Natural killer cell treated with Interleukin-12 subunit alpha and Interleukin-12 subunit beta and Interleukin-15 and Interleukin-18, amount 100 ng/mL, for 72 hours (primary cell): ENCODE results near the gene EBNA1BP2. TPM values are rescaled to one million over a fixed set of nuclear protein-coding genes. Genes with fewer than 3 reads are reported as not detected.
"Not testable (repeated sequence)": the region's sequence is repeated elsewhere in the genome, so short reads cannot be mapped to it uniquely, and the experiment has no call there.

Source experiments
- ATAC-seq, 2 donors: fragments of 150-1000 bp; cut with Tn5 transposase in 1 of 2; sonication (Bioruptor Pico), chemical (Tn5 transposase) in 1 of 2; 2 replicates each; pipeline ENCODE4 v1.10.0; 2021
- DNase-seq: peaks from one replicate; pipeline ENCODE4 v3.0.0; 2022; ENCODE audit warnings: low spot score
- H3K27ac Mint-ChIP-seq, 2 donors: 1 replicate in 1 of 2; 2 replicates in 1 of 2; pipeline ENCODE4 v1.8.0; 2022; ENCODE audit warnings: mixed read lengths in 2 of 2, mild to moderate bottlenecking in 1 of 2, moderate library complexity in 1 of 2
- H3K27me3 Mint-ChIP-seq, 2 donors: 1 replicate in 1 of 2; 2 replicates in 1 of 2; pipeline ENCODE4 v1.8.0; 2022; ENCODE audit warnings: mixed read lengths in 2 of 2
- H3K36me3 Mint-ChIP-seq: one replicate; pipeline ENCODE4 v1.8.0; 2022; ENCODE audit warnings: mixed read lengths
- H3K4me1 Mint-ChIP-seq, 2 donors: 1 replicate in 1 of 2; 2 replicates in 1 of 2; pipeline ENCODE4 v1.8.0; 2022; ENCODE audit warnings: low read depth in 2 of 2, mixed read lengths in 2 of 2, mild to moderate bottlenecking in 1 of 2
- H3K4me3 Mint-ChIP-seq: one replicate; pipeline ENCODE4 v1.8.0; 2022; ENCODE audit warnings: mixed read lengths
- H3K9me3 Mint-ChIP-seq: 2 replicates; pipeline ENCODE4 v1.8.0; 2022; ENCODE audit warnings: mixed read lengths
- total RNA-seq, 2 donors: library from RNA; stranded (reverse); gene quantifications; one replicate each; pipeline ENCODE4 v1.2.3, GENCODE V29; 2022

EBNA1BP2 gene
- total RNA-seq = 100 to 1,000 TPM in 1 of 2 donors, 10 to 100 TPM in 1; 76.4 to 152 TPM

GRCh38 chr1:43171876-43172526 lies at the start of gene EBNA1BP2, which contains the start of gene CFAP57:
TSS of gene EBNA1BP2 (minus strand) at chr1:43172290. CDS start at chr1:43172118, 172 bp downstream.
TSS of gene CFAP57 (plus strand) at chr1:43172330. CDS start at chr1:43172754, 424 bp downstream.
- Mint-ChIP-seq H3K27me3 (peaks cover 17 to 22% of the 10 kb centered on the region in 2 donors), H3K4me3 (peak within 1 kb of the TSS; percentile 100), H3K4me1 (peaks cover 20 to 23% of the 10 kb centered on the region in 2 donors), H3K9me3 (no peaks in the 10 kb centered on the region), H3K36me3 (peaks cover 25% of the 10 kb centered on the region), H3K27ac (peak within 1 kb of the TSS; percentile 89 to 91)
- ATAC-seq (peak; percentile 90 to 92), DNase-seq (peak; percentile 92)

DNA sequence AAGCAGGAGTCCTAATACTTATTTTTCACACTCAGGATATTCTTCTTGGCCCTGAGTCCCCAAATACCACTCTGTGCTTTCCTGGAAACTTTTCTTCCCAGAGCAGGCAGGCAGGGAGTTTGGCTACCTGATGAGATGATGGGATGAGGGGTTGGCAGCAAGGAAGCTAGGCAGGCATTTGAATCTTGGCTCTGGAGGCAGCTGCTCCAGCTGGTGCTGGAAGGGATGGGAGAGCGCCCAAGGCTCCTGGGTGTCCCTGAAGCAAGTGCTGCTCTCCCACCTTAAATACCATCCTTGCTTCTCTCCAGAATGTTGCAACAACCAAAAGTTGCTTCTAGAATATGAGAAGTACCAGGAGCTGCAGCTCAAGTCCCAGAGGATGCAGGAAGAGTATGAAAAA lies 49.7 kb upstream of the EBNA1BP2 start:
- Mint-ChIP-seq H3K27ac (no peak overlapping the region), H3K36me3 (no peaks in the 10 kb centered on the region), H3K4me1 (no peaks in the 10 kb centered on the region), H3K27me3 (peaks cover 9 to 17% of the 10 kb centered on the region in 2 donors), H3K9me3 (no peaks in the 10 kb centered on the region), H3K4me3 (no peak overlapping the region)
- ATAC-seq = no peak
- DNase-seq = no peak

GRCh38 chr1:43220905-43221778 lies 49.1 kb upstream of the EBNA1BP2 start:
- no peaks in the 10 kb centered on the region for H3K36me3 Mint-ChIP-seq
- H3K9me3 Mint-ChIP-seq = no peaks in the 10 kb centered on the region
- no peak for ATAC-seq
- H3K4me1 Mint-ChIP-seq = no peaks in the 10 kb centered on the region
- no peak for DNase-seq
- no peak overlapping the region for H3K27ac Mint-ChIP-seq
- H3K4me3 Mint-ChIP-seq = no peak overlapping the region
- H3K27me3 Mint-ChIP-seq = peaks cover 13 to 21% of the 10 kb centered on the region in 2 donors

DNA sequence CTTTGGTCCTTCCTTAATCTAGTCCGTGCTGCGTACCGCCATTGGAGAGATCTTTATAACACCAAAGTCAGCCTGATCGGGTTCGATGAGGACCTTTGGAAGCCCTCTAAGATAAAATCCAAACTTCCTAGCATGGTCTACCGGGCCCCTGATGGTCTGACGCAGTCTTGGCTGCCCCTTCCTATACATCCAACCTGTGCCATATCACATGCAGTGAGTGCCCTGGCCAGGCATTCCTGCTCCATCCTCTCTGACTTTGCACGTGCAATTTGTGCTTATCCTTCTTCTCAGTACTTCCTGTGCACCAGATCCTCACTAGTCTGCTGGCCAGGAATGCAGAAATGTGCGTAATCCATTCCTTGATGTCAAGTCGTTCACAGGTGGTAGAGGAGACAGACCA lies 45.7 kb upstream of the EBNA1BP2 start:
- H3K4me1 Mint-ChIP-seq = no peaks in the 10 kb centered on the region
- H3K36me3 Mint-ChIP-seq = no peaks in the 10 kb centered on the region

DNA sequence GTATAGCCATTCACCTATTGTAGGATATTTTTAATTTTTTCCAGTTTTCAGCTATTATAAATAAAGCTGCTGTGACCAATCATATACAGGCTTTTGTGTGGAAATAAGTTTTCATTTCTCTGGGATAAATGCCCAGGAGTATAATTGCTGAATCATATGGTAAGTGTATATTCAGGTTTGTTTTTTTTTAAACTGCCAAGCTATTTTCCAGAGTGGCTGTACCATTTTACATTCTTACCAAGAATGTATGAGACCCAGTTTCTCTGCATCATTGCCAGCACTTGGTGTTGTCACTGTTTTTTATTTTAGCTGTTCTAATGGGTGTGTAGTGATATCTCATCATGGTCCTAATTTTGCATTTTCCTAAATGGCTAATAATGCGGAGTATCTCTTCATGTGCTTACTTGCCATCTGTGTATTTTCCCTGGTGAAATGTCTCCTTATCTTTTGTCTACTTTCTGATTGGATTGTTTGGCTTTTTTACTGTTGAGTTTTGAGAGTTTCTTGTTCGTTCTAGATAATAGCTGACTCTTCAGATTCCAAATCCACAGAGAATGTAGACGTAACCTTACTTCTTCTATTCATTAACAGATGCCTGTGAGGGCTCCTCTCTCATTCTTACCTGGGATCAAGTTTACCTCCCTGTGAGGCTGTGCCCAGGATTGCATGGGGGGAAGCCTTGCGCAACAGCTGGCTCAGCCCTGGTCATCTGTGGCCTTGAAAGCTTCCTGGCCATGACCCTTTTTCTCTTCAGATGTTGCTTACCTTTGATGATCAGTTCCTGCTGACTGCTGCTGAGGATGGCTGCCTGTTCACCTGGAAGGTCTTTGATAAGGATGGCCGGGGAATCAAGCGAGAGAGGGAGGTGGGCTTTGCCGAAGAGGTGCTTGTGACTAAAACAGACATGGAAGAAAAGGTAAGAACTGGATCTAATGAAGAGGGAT lies 42.7 kb upstream of the EBNA1BP2 start:
- ATAC-seq (no peak), DNase-seq (no peak)
- Mint-ChIP-seq H3K36me3 (no peaks in the 10 kb centered on the region), H3K9me3 (no peaks in the 10 kb centered on the region), H3K4me1 (no peaks in the 10 kb centered on the region), H3K4me3 (no peak overlapping the region), H3K27me3 (peaks cover 19 to 37% of the 10 kb centered on the region in 2 donors), H3K27ac (no peak overlapping the region)

More for the DNA sequence above, 45.7 kb upstream of the EBNA1BP2 start:
- H3K27ac Mint-ChIP-seq = no peak overlapping the region
- ATAC-seq (no peak), DNase-seq (no peak)
- no peaks in the 10 kb centered on the region for H3K9me3 Mint-ChIP-seq
- peaks cover 16 to 43% of the 10 kb centered on the region in 2 donors for H3K27me3 Mint-ChIP-seq
- H3K4me3 Mint-ChIP-seq = no peak overlapping the region

GRCh38 chr1:43208277-43208676 lies 36.2 kb upstream of the EBNA1BP2 start:
- H3K9me3 Mint-ChIP-seq, H3K4me1 Mint-ChIP-seq, H3K27ac Mint-ChIP-seq, H3K4me3 Mint-ChIP-seq, DNase-seq, H3K36me3 Mint-ChIP-seq, ATAC-seq: not testable (repeated sequence)
- peaks cover 11 to 16% of the 10 kb centered on the region in 2 donors for H3K27me3 Mint-ChIP-seq

- H3K4me1 Mint-ChIP-seq = no peaks in the 10 kb centered on the region
- DNase-seq (no peak), ATAC-seq (no peak)
- H3K4me3 Mint-ChIP-seq = no peak overlapping the region
- H3K36me3 Mint-ChIP-seq = no peaks in the 10 kb centered on the region
- no peaks in the 10 kb centered on the region for H3K9me3 Mint-ChIP-seq
- peaks cover 7 to 16% of the 10 kb centered on the region in 2 donors for H3K27me3 Mint-ChIP-seq
- no peak overlapping the region for H3K27ac Mint-ChIP-seq
Measured at GRCh38 chr1:43207229-43207853, 35.3 kb upstream of the EBNA1BP2 start.

DNA sequence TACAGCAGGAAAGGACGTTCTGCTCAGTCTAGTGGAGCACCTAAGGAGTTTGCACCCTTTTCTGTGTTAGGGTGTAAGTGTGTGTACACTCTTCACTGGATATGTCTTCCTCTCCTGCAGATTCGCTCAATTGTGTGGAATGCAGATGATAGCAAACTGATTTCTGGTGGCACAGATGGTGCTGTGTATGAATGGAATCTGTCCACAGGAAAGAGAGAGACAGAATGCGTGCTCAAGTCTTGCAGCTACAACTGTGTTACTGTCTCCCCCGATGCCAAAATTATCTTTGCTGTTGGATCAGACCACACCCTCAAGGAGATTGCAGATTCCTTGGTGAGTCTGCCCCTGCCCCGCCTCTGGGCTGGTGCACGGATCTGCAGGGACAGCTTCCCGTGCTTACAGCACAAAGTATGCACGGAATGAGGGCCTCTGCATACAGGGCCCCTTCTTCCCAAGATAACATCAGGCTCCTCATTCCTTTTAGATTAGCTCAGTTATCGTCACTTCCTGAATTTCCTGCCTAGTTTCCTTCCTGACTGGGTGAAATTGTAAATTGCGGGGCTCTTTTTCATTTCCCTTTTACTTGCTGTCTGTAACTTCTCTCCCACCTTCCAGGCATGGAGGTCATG lies 34.6 kb upstream of the EBNA1BP2 start:
- Mint-ChIP-seq H3K4me3 (no peak overlapping the region), H3K4me1 (no peaks in the 10 kb centered on the region), H3K27ac (no peak overlapping the region), H3K27me3 (peaks cover 7 to 16% of the 10 kb centered on the region in 2 donors), H3K36me3 (no peaks in the 10 kb centered on the region), H3K9me3 (no peaks in the 10 kb centered on the region)
- DNase-seq = no peak
- ATAC-seq = no peak

- H3K36me3 Mint-ChIP-seq = no peaks in the 10 kb centered on the region
- ATAC-seq (no peak), DNase-seq (no peak)
- no peaks in the 10 kb centered on the region for H3K9me3 Mint-ChIP-seq
- H3K27ac Mint-ChIP-seq = no peak overlapping the region
- no peak overlapping the region for H3K4me3 Mint-ChIP-seq
- no peaks in the 10 kb centered on the region for H3K4me1 Mint-ChIP-seq
- peaks cover 7 to 16% of the 10 kb centered on the region in 2 donors for H3K27me3 Mint-ChIP-seq
Measured at GRCh38 chr1:43205671-43206070, 33.6 kb upstream of the EBNA1BP2 start.

GRCh38 chr1:43204394-43204793 lies 32.3 kb upstream of the EBNA1BP2 start:
- peaks cover 7 to 10% of the 10 kb centered on the region in 2 donors for H3K27me3 Mint-ChIP-seq
- no peaks in the 10 kb centered on the region for H3K36me3 Mint-ChIP-seq

DNA sequence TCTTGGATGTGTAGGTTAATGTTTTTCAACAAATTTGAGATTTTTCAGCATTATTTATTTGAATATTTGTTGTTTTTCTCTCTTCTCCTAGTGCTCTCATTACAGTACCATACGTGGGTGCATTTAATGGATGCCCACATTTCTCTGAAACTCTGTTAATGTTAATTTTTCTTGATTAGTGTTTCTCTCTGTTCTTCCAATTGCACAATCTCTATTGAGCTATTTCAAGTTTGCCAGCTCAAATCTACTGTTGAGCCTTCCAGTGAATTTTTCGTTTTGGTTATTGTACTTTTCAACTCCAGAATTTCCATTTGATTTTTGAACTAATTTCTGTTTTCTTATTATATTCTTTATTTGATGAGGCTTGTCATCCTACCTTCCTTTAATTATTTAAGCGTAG lies 31.8 kb upstream of the EBNA1BP2 start:
- Mint-ChIP-seq H3K9me3 (no peaks in the 10 kb centered on the region), H3K36me3 (no peaks in the 10 kb centered on the region), H3K27me3 (peaks cover 7 to 10% of the 10 kb centered on the region in 2 donors), H3K4me1 (no peaks in the 10 kb centered on the region), H3K27ac (no peak overlapping the region), H3K4me3 (no peak overlapping the region)
- DNase-seq (no peak), ATAC-seq (no peak)

More at GRCh38 chr1:43204394-43204793, 32.3 kb upstream of the EBNA1BP2 start:
- H3K9me3 Mint-ChIP-seq = no peaks in the 10 kb centered on the region
- no peaks in the 10 kb centered on the region for H3K4me1 Mint-ChIP-seq
- DNase-seq = no peak
- H3K27ac Mint-ChIP-seq = no peak overlapping the region
- no peak overlapping the region for H3K4me3 Mint-ChIP-seq
- no peak for ATAC-seq

DNA sequence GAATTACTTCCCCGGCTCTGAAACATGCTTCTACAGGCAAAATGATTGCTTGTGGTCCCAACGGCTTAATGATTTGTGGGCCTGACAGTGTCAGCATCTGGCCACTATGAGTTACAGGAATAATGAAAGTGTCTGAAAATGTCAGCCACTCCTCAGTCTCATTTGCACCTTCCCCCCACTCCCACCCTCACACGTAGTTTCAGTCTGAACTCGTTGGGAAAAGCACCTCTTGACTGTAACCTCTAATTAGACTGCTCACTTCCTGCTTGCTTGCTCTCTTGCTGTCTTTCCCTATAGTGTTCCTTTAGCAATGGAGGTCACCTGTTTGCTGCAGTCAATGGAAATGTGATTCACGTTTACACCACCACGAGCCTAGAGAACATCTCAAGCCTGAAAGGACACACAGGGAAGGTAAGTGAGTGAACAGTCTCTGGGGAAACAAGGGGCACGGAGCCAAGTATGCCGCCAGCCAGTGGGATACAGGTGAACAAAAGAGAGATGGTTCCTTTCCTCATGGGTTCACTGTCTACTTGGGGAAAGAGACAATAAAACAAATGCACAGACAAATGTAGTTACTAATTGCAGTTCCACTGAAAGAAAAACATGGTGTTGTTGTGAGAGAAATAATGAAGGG lies 27.1 kb upstream of the EBNA1BP2 start:
- H3K36me3 Mint-ChIP-seq = peaks cover 6% of the 10 kb centered on the region
- ATAC-seq (peak in 1 of 2 donors; percentile 33), DNase-seq (no peak)
- no peaks in the 10 kb centered on the region for H3K4me1 Mint-ChIP-seq
- H3K27me3 Mint-ChIP-seq = peaks cover 13 to 21% of the 10 kb centered on the region in 2 donors
- no peaks in the 10 kb centered on the region for H3K9me3 Mint-ChIP-seq
- no peak overlapping the region for H3K4me3 Mint-ChIP-seq
- no peak overlapping the region for H3K27ac Mint-ChIP-seq
